Measurements from ENCODE around the gene CCDC92. TPM values are rescaled to one million over a fixed set of nuclear protein-coding genes. Genes with fewer than 3 reads are reported as not detected.

Gene CCDC92
- total RNA-seq, 1 donor from 2014 or later = 31.9 TPM

GRCh38 chr12:124002021-124002644, 29.5 kb upstream of the CCDC92 start:
- DNase-seq (ENCODE audit: low spot score) = no peak

- no peak for DNase-seq (ENCODE audit: low spot score)
Measured at GRCh38 chr12:124001343-124001742, 28.7 kb upstream of the CCDC92 start.

GRCh38 chr12:124000111-124000510, 27.5 kb upstream of the CCDC92 start:
- DNase-seq (ENCODE audit: low spot score) = no peak

- DNase-seq (ENCODE audit: low spot score) = no peak
Measured at GRCh38 chr12:123998991-123999359, 26.3 kb upstream of the CCDC92 start.

- DNase-seq (ENCODE audit: low spot score) = no peak
Measured at GRCh38 chr12:123998344-123998990, 25.8 kb upstream of the CCDC92 start.

- no peak for DNase-seq (ENCODE audit: low spot score)
Measured at GRCh38 chr12:123997908-123998307, 25.3 kb upstream of the CCDC92 start.

- no peak for DNase-seq (ENCODE audit: low spot score)
Measured at GRCh38 chr12:123997033-123997822, 24.6 kb upstream of the CCDC92 start.

- no peak for DNase-seq (ENCODE audit: low spot score)
Measured at GRCh38 chr12:123996581-123996980, 23.9 kb upstream of the CCDC92 start.

- DNase-seq (ENCODE audit: low spot score) = no peak
Measured at GRCh38 chr12:123995023-123995748, 22.6 kb upstream of the CCDC92 start.

- no peak for DNase-seq (ENCODE audit: low spot score)
Measured at GRCh38 chr12:123992118-123992825, 19.6 kb upstream of the CCDC92 start.

GRCh38 chr12:123991372-123991951, 18.8 kb upstream of the CCDC92 start:
- DNase-seq (ENCODE audit: low spot score) = no peak

- DNase-seq (ENCODE audit: low spot score) = no peak
Measured at GRCh38 chr12:123990511-123990910, 17.9 kb upstream of the CCDC92 start.

- DNase-seq (ENCODE audit: low spot score) = no peak
Measured at GRCh38 chr12:123989753-123990152, 17.1 kb upstream of the CCDC92 start.

- DNase-seq (ENCODE audit: low spot score) = no peak
Measured at GRCh38 chr12:123989168-123989567, 16.5 kb upstream of the CCDC92 start.

- no peak for DNase-seq (ENCODE audit: low spot score)
Measured at GRCh38 chr12:123987022-123987421, 14.4 kb upstream of the CCDC92 start.

GRCh38 chr12:123986374-123986965, 13.8 kb upstream of the CCDC92 start:
- no peak for DNase-seq (ENCODE audit: low spot score)

GRCh38 chr12:123984903-123985302, 12.3 kb upstream of the CCDC92 start:
- no peak for DNase-seq (ENCODE audit: low spot score)

GRCh38 chr12:123983822-123984485, 11.3 kb upstream of the CCDC92 start:
- DNase-seq (ENCODE audit: low spot score) = peak; percentile 54

GRCh38 chr12:123982269-123982668, 9.6 kb upstream of the CCDC92 start:
- DNase-seq (ENCODE audit: low spot score) = no peak

GRCh38 chr12:123979566-123979965, 6.9 kb upstream of the CCDC92 start:
- DNase-seq (ENCODE audit: low spot score) = no peak

All from ureter (tissue), 1 donor.